HAP-1 (cell line): Measurements from ENCODE around the gene THAP5.

Source experiments
- DNase-seq, 2 experiments: peaks; one replicate each; pipeline ENCODE4 v3.0.0-alpha.2; 2016 to 2020; ENCODE audit warnings: low spot score in 2 of 2
- H3K27me3 ChIP-seq: fragments of 250-450 bp; sonication (Bioruptor Pico); 2 replicates; pipeline ENCODE4 v1.5.1; 2020; ENCODE audit warnings: low read depth, mild to moderate bottlenecking, moderate library complexity
- H3K36me3 ChIP-seq: fragments of 250-450 bp; sonication (Bioruptor Pico); replicated peaks from 2 replicates; pipeline ENCODE4 v1.5.1; 2020; ENCODE audit warnings: mild to moderate bottlenecking
- H3K4me1 ChIP-seq: fragments of 250-450 bp; sonication (Bioruptor Pico); 2 replicates; pipeline ENCODE4 v1.5.1; 2020; ENCODE audit warnings: mild to moderate bottlenecking
- H3K4me3 ChIP-seq: fragments of 250-450 bp; sonication (Bioruptor Pico); 2 replicates; pipeline ENCODE4 v1.5.1; 2020; ENCODE audit warnings: mild to moderate bottlenecking, moderate library complexity
- H3K9me3 ChIP-seq: fragments of 250-450 bp; sonication (Bioruptor Pico); 2 replicates; pipeline ENCODE4 v1.5.1; 2020; ENCODE audit warnings: mild to moderate bottlenecking, moderate library complexity
- in situ Hi-C: fragments of 300-500 bp; cut with MboI; formaldehyde crosslinking; loops from 3 replicates; pipeline ENCODE4 v1.14.3; 2020; ENCODE audit warnings: low sequenced_read_pairs, inconsistent platforms, mixed read lengths

THAP5 gene

GRCh38 chr7:108535744-108536143 is 33.8 kb downstream of the THAP5 start:
- no peaks in the 10 kb centered on the region for H3K9me3 ChIP-seq
- H3K4me3 ChIP-seq, result no peak overlapping the region
- H3K36me3 ChIP-seq, result no peaks in the 10 kb centered on the region
- H3K27me3 ChIP-seq, result no peaks in the 10 kb centered on the region
- no peak for DNase-seq
- in situ Hi-C loops, result no loop called here
- peaks cover 5% of the 10 kb centered on the region for H3K4me1 ChIP-seq

DNA sequence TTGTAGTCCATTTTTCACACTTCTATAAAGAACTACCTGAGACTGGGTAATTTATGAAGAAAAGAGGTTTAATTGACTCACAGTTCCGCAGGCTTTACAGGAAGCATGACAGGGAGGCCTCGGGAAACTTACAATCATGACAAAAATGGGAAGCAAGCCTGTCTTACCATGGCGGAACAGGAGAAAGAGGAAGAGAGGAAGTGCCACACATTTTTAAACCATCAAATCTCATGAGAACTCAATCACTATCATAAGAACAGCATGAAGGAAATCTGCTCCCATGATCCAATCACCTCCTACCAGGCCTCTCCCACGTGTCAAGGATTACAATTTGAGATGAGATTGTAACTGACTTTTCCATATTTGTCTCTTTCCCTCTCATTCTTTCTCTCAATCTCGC is 34.2 kb downstream of the THAP5 start:
- no peaks in the 10 kb centered on the region for H3K9me3 ChIP-seq
- no peak overlapping the region for H3K4me3 ChIP-seq
- H3K36me3 ChIP-seq, result no peaks in the 10 kb centered on the region
- in situ Hi-C loops, result no loop called here
- no peaks in the 10 kb centered on the region for H3K27me3 ChIP-seq
- peaks cover under 1% of the 10 kb centered on the region for H3K4me1 ChIP-seq
- DNase-seq, result no peak

DNA sequence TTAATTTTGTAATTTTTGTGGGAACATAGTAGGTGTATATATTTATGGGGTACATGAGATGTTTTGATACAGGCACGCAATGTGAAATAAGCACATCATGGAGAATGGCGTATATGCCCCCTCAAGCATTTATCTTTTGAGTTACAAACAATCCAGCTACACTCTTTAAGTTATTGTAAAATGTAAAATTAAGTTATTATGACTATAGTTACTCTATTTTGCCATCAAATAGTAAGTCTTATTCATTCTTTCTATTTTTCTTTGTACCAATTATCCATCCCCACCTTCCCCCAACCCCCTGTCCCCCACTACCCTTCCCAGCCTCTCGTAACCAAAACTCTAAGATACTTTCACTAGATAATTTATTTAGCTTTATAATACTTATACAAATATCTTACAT is 35.8 kb downstream of the THAP5 start:
- Histone ChIP-seq H3K27me3 (no peaks in the 10 kb centered on the region), H3K9me3 (no peaks in the 10 kb centered on the region), H3K36me3 (no peaks in the 10 kb centered on the region), H3K4me3 (no peak overlapping the region), H3K4me1 (peaks cover 13% of the 10 kb centered on the region)
- DNase-seq, result no peak
- in situ Hi-C loops, result no loop called here

DNA sequence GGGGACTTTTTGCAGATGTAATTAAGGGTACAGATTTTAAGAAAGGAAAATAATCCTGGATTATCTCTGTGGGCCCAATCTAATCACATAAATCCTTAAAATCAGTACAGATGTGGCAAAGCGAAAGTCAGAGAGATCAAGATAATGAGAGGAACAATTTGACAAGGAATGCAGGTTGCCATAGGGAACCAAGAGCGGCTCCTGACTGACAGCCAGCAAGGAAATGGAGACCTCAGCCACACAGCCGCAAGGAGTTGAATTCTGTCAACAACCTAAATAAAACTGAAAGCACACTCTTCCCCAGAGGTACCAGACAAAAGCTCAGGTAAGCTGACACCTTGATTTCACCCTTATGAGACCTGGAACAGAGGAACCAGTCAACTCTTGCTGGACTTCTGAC is 40.2 kb downstream of the THAP5 start:
- no peaks in the 10 kb centered on the region for H3K36me3 ChIP-seq
- H3K9me3 ChIP-seq, result no peaks in the 10 kb centered on the region
- no peak overlapping the region for H3K4me3 ChIP-seq
- DNase-seq, result peak; percentile 64 to 74
- peaks cover 21% of the 10 kb centered on the region for H3K4me1 ChIP-seq
- no peaks in the 10 kb centered on the region for H3K27me3 ChIP-seq
- in situ Hi-C loops, result no loop called here

DNA sequence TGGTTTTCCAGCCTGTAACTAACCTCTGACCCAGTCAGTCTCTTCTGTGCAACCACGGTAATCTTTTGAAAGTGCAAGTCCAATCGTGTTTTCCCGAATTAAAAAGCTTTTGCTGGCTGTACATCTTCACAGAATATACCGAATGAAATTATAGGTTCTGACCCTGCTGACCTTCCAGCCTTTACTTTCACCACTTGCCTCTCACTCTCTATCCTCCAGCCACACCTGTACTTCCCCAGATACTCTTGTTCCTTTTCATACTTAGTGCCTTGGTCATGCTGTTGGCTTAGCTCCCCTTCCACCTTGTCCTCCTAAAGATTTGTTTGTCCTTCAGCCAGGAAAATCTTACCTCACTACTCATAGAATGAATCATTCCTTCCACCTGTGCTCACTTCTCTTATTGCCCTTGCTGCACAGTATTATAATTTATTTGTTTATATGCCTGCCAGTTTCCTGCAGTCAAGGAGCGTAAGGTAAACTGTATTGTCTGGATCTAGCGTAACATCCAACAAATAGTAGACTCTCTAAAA is 41.3 kb downstream of the THAP5 start:
- H3K4me3 ChIP-seq, result no peak overlapping the region
- no peak for DNase-seq
- no peaks in the 10 kb centered on the region for H3K27me3 ChIP-seq
- peaks cover 26% of the 10 kb centered on the region for H3K4me1 ChIP-seq
- no peaks in the 10 kb centered on the region for H3K9me3 ChIP-seq
- H3K36me3 ChIP-seq, result no peaks in the 10 kb centered on the region
- in situ Hi-C loops, result no loop called here

DNA sequence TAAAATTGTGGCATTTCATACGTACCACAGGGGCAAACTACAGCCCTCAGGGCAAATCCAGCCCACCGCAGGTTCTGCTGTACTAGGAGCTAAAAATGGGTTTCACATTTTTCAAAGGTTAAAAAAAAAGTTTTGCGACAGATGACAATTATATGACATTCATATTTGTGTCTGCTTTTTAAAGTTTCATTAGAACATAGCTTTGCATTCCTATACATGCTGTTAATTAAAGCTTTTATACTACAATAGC is 42.8 kb downstream of the THAP5 start:
- Histone ChIP-seq H3K36me3 (no peaks in the 10 kb centered on the region), H3K4me3 (peak overlapping the region; percentile 82), H3K9me3 (no peaks in the 10 kb centered on the region), H3K27me3 (no peaks in the 10 kb centered on the region), H3K4me1 (peaks cover 40% of the 10 kb centered on the region)
- in situ Hi-C loops, result no loop called here
- DNase-seq, result no peak

DNA sequence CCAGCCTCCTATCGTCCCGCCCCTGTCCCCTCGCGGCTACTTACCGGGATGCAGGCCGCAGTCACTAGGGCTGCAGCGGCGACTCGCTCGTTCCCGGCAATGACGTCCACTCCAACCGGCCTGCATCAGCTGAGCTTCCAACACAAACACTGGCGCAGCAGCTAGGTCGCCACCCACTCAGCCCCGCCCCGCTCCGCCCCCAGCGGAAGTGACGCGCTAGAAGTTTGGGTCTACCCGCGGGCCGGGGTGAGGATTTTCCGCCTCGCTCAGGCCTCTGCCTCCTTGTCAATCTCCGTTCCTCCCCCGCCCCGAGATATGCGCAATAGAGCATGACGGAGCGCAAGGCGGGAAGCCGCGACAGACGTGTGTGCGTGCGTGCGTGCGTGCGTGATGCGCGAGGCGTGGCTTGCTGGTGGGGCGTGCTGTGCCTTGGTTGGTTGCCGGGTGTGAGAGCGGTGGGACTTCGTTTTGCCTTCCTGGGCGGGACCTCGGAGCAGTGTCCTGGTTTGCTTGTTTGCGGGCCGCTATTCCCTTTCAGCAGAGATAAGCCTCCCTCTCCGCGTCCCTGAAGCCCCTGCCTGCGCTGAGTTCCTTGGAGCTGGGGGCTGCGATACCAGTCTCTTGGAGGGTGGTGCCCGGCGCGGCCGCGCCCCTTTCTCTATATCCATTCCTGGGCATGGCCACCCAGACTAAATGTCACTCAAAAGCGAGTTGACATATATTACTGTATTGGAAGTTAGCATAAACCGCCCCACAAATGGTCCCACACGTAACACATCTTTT is 43.3 kb downstream of the THAP5 start, which contains the start of gene PNPLA8:
Gene PNPLA8 (minus strand): TSS at position 151 of the 783 bp plus-strand sequence. CDS start 10,644 bp downstream, outside the sequence.
- peaks cover 46% of the 10 kb centered on the region for H3K4me1 ChIP-seq
- no peaks in the 10 kb centered on the region for H3K9me3 ChIP-seq
- no peaks in the 10 kb centered on the region for H3K27me3 ChIP-seq
- H3K36me3 ChIP-seq, result no peaks in the 10 kb centered on the region
- DNase-seq, result peak; percentile 98 to 100
- peak within 1 kb of the TSS; percentile 82 for H3K4me3 ChIP-seq
- in situ Hi-C loops, result no loop called here

GRCh38 chr7:108525327-108525984 is 44.0 kb downstream of the THAP5 start:
- no peaks in the 10 kb centered on the region for H3K9me3 ChIP-seq
- H3K36me3 ChIP-seq, result no peaks in the 10 kb centered on the region
- peaks cover 46% of the 10 kb centered on the region for H3K4me1 ChIP-seq
- no peaks in the 10 kb centered on the region for H3K27me3 ChIP-seq
- peak; percentile 85 to 92 for DNase-seq
- H3K4me3 ChIP-seq, result peak overlapping the region; percentile 82
- in situ Hi-C loops, result no loop called here

DNA sequence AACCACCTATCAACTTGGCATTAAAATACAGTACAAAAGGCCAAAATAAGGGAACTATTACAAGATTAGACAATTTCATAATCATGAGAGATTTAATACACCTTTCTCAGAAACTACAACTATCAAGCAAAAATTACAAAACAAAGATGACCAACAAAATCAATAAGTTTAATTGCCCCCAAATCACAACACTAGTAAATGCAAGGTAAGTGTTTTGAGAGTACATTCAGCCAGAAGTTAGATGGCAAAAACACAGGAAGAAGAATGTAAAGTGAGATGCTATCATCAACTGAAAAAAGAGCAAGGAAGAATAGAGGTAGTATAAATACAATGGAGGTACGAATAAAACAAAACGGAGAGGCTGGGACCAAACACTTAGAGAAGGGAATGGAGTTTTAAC is 46.7 kb downstream of the THAP5 start:
- no peaks in the 10 kb centered on the region for H3K27me3 ChIP-seq
- peak overlapping the region; percentile 82 for H3K4me3 ChIP-seq
- in situ Hi-C loops, result no loop called here
- no peak for DNase-seq
- peaks cover 4% of the 10 kb centered on the region for H3K36me3 ChIP-seq
- H3K9me3 ChIP-seq, result no peaks in the 10 kb centered on the region
- H3K4me1 ChIP-seq, result peaks cover 41% of the 10 kb centered on the region

DNA sequence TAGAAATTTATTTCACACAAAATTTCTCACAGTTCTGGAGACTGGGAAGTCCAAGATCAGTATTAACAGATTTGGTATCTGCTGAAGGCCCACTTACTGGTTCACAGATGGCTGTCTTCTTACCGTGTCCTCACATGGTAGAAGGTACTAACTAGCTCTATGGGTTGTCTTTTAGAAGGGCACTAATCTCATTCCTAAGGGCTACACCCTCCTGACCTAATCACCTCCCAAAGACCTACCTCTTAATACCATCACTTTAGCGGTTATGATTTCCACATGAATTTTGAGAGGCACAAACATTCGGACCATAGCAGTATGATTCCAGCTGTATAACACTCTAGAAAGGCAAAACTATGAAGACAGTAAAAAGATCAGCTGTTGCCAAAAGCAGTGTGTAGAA is 51.6 kb downstream of the THAP5 start:
- in situ Hi-C loops, result no loop called here
- H3K36me3 ChIP-seq, result peaks cover 13% of the 10 kb centered on the region
- H3K9me3 ChIP-seq, result no peaks in the 10 kb centered on the region
- H3K4me3 ChIP-seq, result no peak overlapping the region
- H3K27me3 ChIP-seq, result no peaks in the 10 kb centered on the region
- H3K4me1 ChIP-seq, result peaks cover 28% of the 10 kb centered on the region
- no peak for DNase-seq

- Histone ChIP-seq H3K9me3 (peaks cover 3% of the 10 kb centered on the region; the same call in 1 of the 2 replicates), H3K4me1 (peaks cover 11% of the 10 kb centered on the region), H3K4me3 (no peak overlapping the region), H3K36me3 (peaks cover 27% of the 10 kb centered on the region), H3K27me3 (no peaks in the 10 kb centered on the region)
- DNase-seq, result no peak
- in situ Hi-C loops, result no loop called here
Observed at GRCh38 chr7:108515630-108516029, 53.9 kb downstream of the THAP5 start.

GRCh38 chr7:108515013-108515412 is 54.5 kb downstream of the THAP5 start:
- peaks cover 8% of the 10 kb centered on the region for H3K4me1 ChIP-seq
- H3K36me3 ChIP-seq, result peaks cover 27% of the 10 kb centered on the region
- in situ Hi-C loops, result no loop called here

More at GRCh38 chr7:108515013-108515412, 54.5 kb downstream of the THAP5 start:
- no peaks in the 10 kb centered on the region for H3K27me3 ChIP-seq
- H3K4me3 ChIP-seq, result no peak overlapping the region
- DNase-seq, result no peak
- peaks cover 3% of the 10 kb centered on the region; the same call in 1 of the 2 replicates for H3K9me3 ChIP-seq
